ENCODE results near the gene TEX30. TPM values are rescaled to one million over a fixed set of nuclear protein-coding genes. Genes with fewer than 3 reads are reported as not detected.

Gene TEX30
- total RNA-seq, 1 donor from 2014 or later, result 10.1 TPM

DNA sequence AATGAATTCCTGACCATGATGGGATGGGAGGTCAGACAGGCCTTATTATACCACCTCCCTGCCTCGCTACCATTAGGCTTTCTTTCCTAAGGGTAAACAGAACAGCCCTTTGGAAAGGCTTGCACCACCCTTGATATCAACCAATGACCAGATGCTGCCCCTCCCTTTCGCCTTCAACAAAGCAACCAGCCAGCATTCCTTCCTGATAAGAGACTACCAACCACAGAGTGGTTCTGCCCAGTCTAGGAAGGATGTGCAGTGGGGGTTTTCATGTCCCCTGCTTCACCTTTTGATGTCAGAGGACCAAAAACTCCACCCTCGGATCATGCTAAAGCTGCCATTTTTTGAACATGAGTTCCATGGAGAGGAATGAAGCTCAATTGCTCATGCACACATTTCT, 21.7 kb downstream of the TEX30 start:
- Histone ChIP-seq H3K4me3 (no peak overlapping the region), H3K27ac (no peak overlapping the region), H3K9me3 (no peaks in the 10 kb centered on the region), H3K27me3 (no peaks in the 10 kb centered on the region), H3K36me3 (no peaks in the 10 kb centered on the region), H3K4me1 (no peaks in the 10 kb centered on the region)
- intact Hi-C loops (cut with DNase I), result no loop called here
- TF ChIP-seq CTCF (IDR thresholded peaks at IDR 0.05), result no peak
- no peak for TF ChIP-seq POLR2A (IDR thresholded peaks at IDR 0.05)
- no peak for TF ChIP-seq POLR2AphosphoS5 (IDR thresholded peaks at IDR 0.05; ENCODE audit: insufficient read depth in 1 of 2, low read depth in 1 of 2)
- DNase-seq (ENCODE audit: extremely low spot score in 2 of 2), result no peak

DNA sequence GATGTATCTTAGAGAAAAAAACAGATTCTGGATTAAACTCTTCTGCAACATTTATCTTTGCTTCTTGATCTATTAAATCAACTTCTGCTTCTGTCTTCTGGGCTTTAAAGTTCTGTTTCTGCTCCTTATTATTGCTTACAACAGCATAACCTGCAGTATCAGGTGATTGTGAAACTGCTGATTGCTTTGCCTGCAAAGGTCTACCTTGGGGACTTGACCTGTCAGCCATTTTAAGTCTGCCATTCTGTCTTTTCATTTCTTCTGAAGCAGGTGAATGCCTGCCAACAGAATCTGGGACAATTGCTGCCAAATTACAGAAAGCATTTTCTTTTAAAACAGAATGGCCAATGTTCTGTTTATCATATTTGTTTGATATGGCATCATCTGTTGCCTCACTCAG, 31.1 kb downstream of the TEX30 start:
- H3K9me3 ChIP-seq, result no peaks in the 10 kb centered on the region
- H3K4me1 ChIP-seq, result no peaks in the 10 kb centered on the region
- H3K36me3 ChIP-seq, result no peaks in the 10 kb centered on the region
- no peak for DNase-seq (ENCODE audit: extremely low spot score in 2 of 2)
- no peak overlapping the region for H3K27ac ChIP-seq
- TF ChIP-seq POLR2A (IDR thresholded peaks at IDR 0.05) (no peak), CTCF (IDR thresholded peaks at IDR 0.05) (no peak), POLR2AphosphoS5 (IDR thresholded peaks at IDR 0.05; ENCODE audit: insufficient read depth in 1 of 2, low read depth in 1 of 2) (no peak)
- H3K27me3 ChIP-seq, result no peaks in the 10 kb centered on the region
- H3K4me3 ChIP-seq, result no peak overlapping the region
- intact Hi-C loops (cut with DNase I), result no loop called here

DNA sequence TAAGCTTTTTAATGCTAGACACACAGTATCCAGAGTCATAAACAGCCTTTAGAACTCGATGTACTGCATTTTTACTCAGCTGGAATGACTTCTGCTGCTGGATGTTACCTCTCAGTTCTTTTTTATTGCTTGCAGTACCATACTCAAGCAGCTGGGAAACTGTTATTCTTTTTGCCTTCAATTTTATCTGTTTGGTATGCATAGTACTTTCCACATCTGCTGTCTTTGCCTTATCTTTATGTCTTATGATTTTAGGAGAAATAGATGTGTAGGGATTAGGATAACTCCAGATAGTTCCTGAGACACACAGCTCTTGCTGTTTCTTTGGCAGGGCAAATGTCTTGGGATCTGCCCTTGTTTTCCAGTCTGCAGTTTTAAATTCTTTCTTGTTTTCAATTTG, 31.5 kb downstream of the TEX30 start:
- Histone ChIP-seq H3K27me3 (no peaks in the 10 kb centered on the region), H3K4me3 (no peak overlapping the region), H3K4me1 (no peaks in the 10 kb centered on the region), H3K27ac (no peak overlapping the region), H3K9me3 (no peaks in the 10 kb centered on the region), H3K36me3 (no peaks in the 10 kb centered on the region)
- intact Hi-C loops (cut with DNase I), result no loop called here
- TF ChIP-seq POLR2A (IDR thresholded peaks at IDR 0.05), result no peak
- TF ChIP-seq POLR2AphosphoS5 (IDR thresholded peaks at IDR 0.05; ENCODE audit: insufficient read depth in 1 of 2, low read depth in 1 of 2), result no peak
- no peak for DNase-seq (ENCODE audit: extremely low spot score in 2 of 2)

DNA sequence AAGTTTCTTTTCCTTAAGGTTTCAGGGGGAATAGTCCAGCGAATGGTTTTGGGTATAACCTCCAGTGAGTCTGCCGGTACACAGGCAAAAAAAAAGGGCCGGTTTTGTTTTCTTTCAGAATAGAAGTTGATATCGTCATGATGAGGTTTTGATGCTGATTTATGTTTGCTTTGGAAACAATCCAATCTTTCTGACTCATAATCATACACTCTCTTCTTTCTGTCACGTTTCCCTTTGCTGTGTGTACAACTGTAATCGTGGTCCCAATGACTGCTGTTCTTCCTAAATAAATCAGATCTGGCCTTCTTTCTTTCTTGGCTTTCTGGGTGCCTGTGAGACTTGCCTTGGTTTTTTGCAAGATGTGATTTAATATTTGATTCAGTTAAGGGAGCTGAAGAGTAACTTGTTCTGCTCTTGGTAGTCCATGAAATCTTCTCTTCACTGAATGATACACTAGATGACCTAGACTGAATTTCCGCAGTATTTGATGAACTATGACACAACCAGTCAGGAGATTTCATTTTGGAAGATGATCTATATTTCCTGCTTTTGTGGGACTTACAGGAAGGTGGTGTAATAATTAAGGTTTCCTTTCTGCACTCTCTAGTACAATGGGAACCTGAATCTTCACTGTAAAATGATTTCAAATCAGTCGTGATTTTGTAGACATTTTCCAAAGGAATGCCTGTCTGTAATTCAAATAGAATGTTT, 43.9 kb downstream of the TEX30 start:
- TF ChIP-seq POLR2A (IDR thresholded peaks at IDR 0.05), result no peak
- no peak for TF ChIP-seq CTCF (IDR thresholded peaks at IDR 0.05)
- no peak for TF ChIP-seq POLR2AphosphoS5 (IDR thresholded peaks at IDR 0.05; ENCODE audit: insufficient read depth in 1 of 2, low read depth in 1 of 2)
- DNase-seq (ENCODE audit: extremely low spot score in 2 of 2), result no peak
- H3K27me3 ChIP-seq, result no peaks in the 10 kb centered on the region
- no peaks in the 10 kb centered on the region for H3K9me3 ChIP-seq
- H3K27ac ChIP-seq, result no peak overlapping the region
- no peak overlapping the region for H3K4me3 ChIP-seq
- intact Hi-C loops (cut with DNase I), result no loop called here
- H3K36me3 ChIP-seq, result no peaks in the 10 kb centered on the region
- H3K4me1 ChIP-seq, result no peaks in the 10 kb centered on the region

- H3K9me3 ChIP-seq, result no peaks in the 10 kb centered on the region
- H3K4me1 ChIP-seq, result no peaks in the 10 kb centered on the region
- no peak for TF ChIP-seq POLR2A (IDR thresholded peaks at IDR 0.05)
- TF ChIP-seq CTCF (IDR thresholded peaks at IDR 0.05), result no peak
- TF ChIP-seq POLR2AphosphoS5 (IDR thresholded peaks at IDR 0.05; ENCODE audit: insufficient read depth in 1 of 2, low read depth in 1 of 2), result no peak
- H3K27me3 ChIP-seq, result no peaks in the 10 kb centered on the region
- H3K4me3 ChIP-seq, result no peak overlapping the region
- no peak overlapping the region for H3K27ac ChIP-seq
- H3K36me3 ChIP-seq, result no peaks in the 10 kb centered on the region
- no peak for DNase-seq (ENCODE audit: extremely low spot score in 2 of 2)
- intact Hi-C loops (cut with DNase I), result no loop called here
Measured at GRCh38 chr13:102726430-102726829, 47.2 kb downstream of the TEX30 start.

Measured in vagina (tissue), 2 donors.